Neural cell (in vitro differentiated cells): ENCODE data around the gene SGIP1. TPM values are rescaled to one million over a fixed set of nuclear protein-coding genes. Genes with fewer than 3 reads are reported as not detected.

Source experiments
- H2AFZ ChIP-seq: fragments of 200-600, 300-800 bp; sonication (generic), shearing (Covaris generic); 2 replicates; pipeline ENCODE4 v1.6.0; 2014; ENCODE audit warnings: low read depth, mild to moderate bottlenecking, antibody characterized with exemption, low read length, moderate library complexity
- H3F3A ChIP-seq: fragments of 200-600 bp; shearing (Covaris generic); 2 replicates; pipeline ENCODE4 v1.6.1; 2016; ENCODE audit warnings: mild to moderate bottlenecking, moderate library complexity, mixed read lengths, antibody characterized with exemption, low read length; ENCODE audit not compliant: insufficient read depth, poor library complexity, severe bottlenecking
- H3K27ac ChIP-seq: fragments of 200-600, 300-800 bp; sonication (generic), shearing (Covaris generic); 2 replicates; pipeline ENCODE4 v1.5.1; 2014; ENCODE audit warnings: mild to moderate bottlenecking, low read length, moderate library complexity
- H3K27me3 ChIP-seq: fragments of 300-800, 200-600 bp; sonication (generic), shearing (Covaris generic); 2 replicates; pipeline ENCODE4 v1.6.0; 2014; ENCODE audit warnings: mild to moderate bottlenecking, low read depth, low read length, moderate library complexity; ENCODE audit not compliant: insufficient read depth
- H3K36me3 ChIP-seq: fragments of 300-800, 200-600 bp; sonication (generic), shearing (Covaris generic); 2 replicates; pipeline ENCODE4 v1.5.1; 2014; ENCODE audit warnings: mild to moderate bottlenecking, antibody characterized with exemption, low read length, moderate library complexity; ENCODE audit not compliant: insufficient read depth
- H3K4me2 ChIP-seq: fragments of 300-800, 200-600 bp; sonication (generic), shearing (Covaris generic); 2 replicates; pipeline ENCODE4 v1.6.0; 2014; ENCODE audit warnings: mild to moderate bottlenecking, low read length
- H3K4me3 ChIP-seq: fragments of 300-800, 200-600 bp; sonication (generic), shearing (Covaris generic); 2 replicates; pipeline ENCODE4 v1.5.1; 2014; ENCODE audit warnings: mild to moderate bottlenecking, low read length, moderate library complexity
- H3K79me2 ChIP-seq: fragments of 200-600 bp; shearing (Covaris generic); replicated peaks from 2 replicates; pipeline ENCODE4 v1.6.0; 2014; ENCODE audit warnings: mild to moderate bottlenecking, low read length, moderate library complexity; ENCODE audit not compliant: insufficient read depth
- H3K9ac ChIP-seq: fragments of 300-800, 200-600 bp; sonication (generic), shearing (Covaris generic); 2 replicates; pipeline ENCODE4 v1.6.1; 2016; ENCODE audit warnings: mild to moderate bottlenecking, low read length, mixed read lengths
- H3K9me2 ChIP-seq: fragments of 200-600 bp; shearing (Covaris generic); 2 replicates; pipeline ENCODE4 v1.6.1; 2016; ENCODE audit warnings: mild to moderate bottlenecking, low read length, mixed read lengths; ENCODE audit not compliant: insufficient read depth
- H3K9me3 ChIP-seq: fragments of 200-600, 300-800 bp; sonication (generic), shearing (Covaris generic); 2 replicates; pipeline ENCODE4 v1.6.1; 2016; ENCODE audit warnings: mild to moderate bottlenecking, mixed run types, low read length, moderate library complexity, mixed read lengths
- H4K20me1 ChIP-seq: fragments of 200-600 bp; shearing (Covaris generic); 2 replicates; pipeline ENCODE4 v1.6.1; 2016; ENCODE audit warnings: mild to moderate bottlenecking, mixed run types; ENCODE audit not compliant: insufficient read depth
- CTCF ChIP-seq: fragments of 450-650 bp; IDR thresholded peaks from 2 replicates; pipeline ENCODE4 v1.5.1; 2014; ENCODE audit warnings: antibody characterized with exemption, mild to moderate bottlenecking, moderate library complexity; ENCODE audit not compliant: poor library complexity, severe bottlenecking
- EP300 ChIP-seq: fragments of 450-650 bp; conservative IDR thresholded peaks from 2 replicates; pipeline ENCODE4 v1.6.1; 2014; ENCODE audit warnings: antibody characterized with exemption, mild to moderate bottlenecking, moderate library complexity; ENCODE audit not compliant: poor library complexity, severe bottlenecking
- EZH2 ChIP-seq: fragments of 200-600, 300-800 bp; shearing (Covaris generic), sonication (generic); IDR thresholded peaks from 2 replicates; pipeline ENCODE4 v1.6.1; 2014; ENCODE audit warnings: antibody characterized with exemption, low read length, borderline replicate concordance, mild to moderate bottlenecking; ENCODE audit not compliant: insufficient read depth, poor library complexity, severe bottlenecking
- MXI1 ChIP-seq: fragments of 450-650 bp; conservative IDR thresholded peaks from 2 replicates; pipeline ENCODE4 v1.6.1; 2014; ENCODE audit warnings: antibody characterized with exemption, mild to moderate bottlenecking; ENCODE audit not compliant: poor library complexity, severe bottlenecking
- POLR2AphosphoS5 ChIP-seq: IDR thresholded peaks from 2 replicates; pipeline ENCODE4 v1.6.1; 2012
- RAD21 ChIP-seq: fragments of 450-650 bp; conservative IDR thresholded peaks from 2 replicates; pipeline ENCODE4 v1.6.1; 2014; ENCODE audit warnings: antibody characterized with exemption, mild to moderate bottlenecking, moderate library complexity
- REST ChIP-seq: IDR thresholded peaks from 2 replicates; pipeline ENCODE4 v1.6.1; 2012; ENCODE audit warnings: borderline replicate concordance
- SMC3 ChIP-seq: fragments of 450-650 bp; conservative IDR thresholded peaks from 2 replicates; pipeline ENCODE4 v1.6.1; 2014; ENCODE audit warnings: antibody characterized with exemption, mild to moderate bottlenecking, moderate library complexity; ENCODE audit not compliant: poor library complexity
- TAF1 ChIP-seq: IDR thresholded peaks from 2 replicates; pipeline ENCODE4 v1.6.1; 2012; ENCODE audit warnings: low read depth
- polyA plus RNA-seq: library from polyadenylated mRNA; depleted of rRNA; stranded (reverse); fragments of >200 nt; gene quantifications from 2 replicates; pipeline ENCODE4 v1.2.3, GENCODE V29; 2014

Gene SGIP1
- polyA plus RNA-seq, 1 donor from 2014 or later = 50.5 TPM

GRCh38 chr1:66556161-66556611, 22.2 kb downstream of the SGIP1 start:
- Histone ChIP-seq H3K4me3 (no peak overlapping the region), H3K27ac (no peak overlapping the region), H3K27me3 (no peaks in the 10 kb centered on the region), H3F3A (no peaks in the 10 kb centered on the region), H3K9ac (no peak overlapping the region), H3K9me2 (no peaks in the 10 kb centered on the region), H3K79me2 (no peaks in the 10 kb centered on the region), H2AFZ (no peak overlapping the region), H3K36me3 (no peaks in the 10 kb centered on the region), H4K20me1 (no peaks in the 10 kb centered on the region), H3K9me3 (no peaks in the 10 kb centered on the region), H3K4me2 (no peak overlapping the region)
- TF ChIP-seq EZH2 (no peak), CTCF (no peak), EP300 (no peak), REST (no peak), TAF1 (no peak), MXI1 (no peak), POLR2AphosphoS5 (no peak), SMC3 (no peak), RAD21 (no peak)

- no peaks in the 10 kb centered on the region for H3K36me3 ChIP-seq
- TF ChIP-seq SMC3 (no peak), EZH2 (no peak), REST (no peak), RAD21 (no peak), EP300 (no peak), TAF1 (no peak), CTCF (no peak), POLR2AphosphoS5 (no peak), MXI1 (no peak)
- H3K4me3 ChIP-seq = no peak overlapping the region
- H4K20me1 ChIP-seq = no peaks in the 10 kb centered on the region
- H3K9me3 ChIP-seq = no peaks in the 10 kb centered on the region
- no peak overlapping the region for H3K9ac ChIP-seq
- no peak overlapping the region for H3K27ac ChIP-seq
- no peaks in the 10 kb centered on the region for H3K9me2 ChIP-seq
- H3F3A ChIP-seq = no peaks in the 10 kb centered on the region
- H3K79me2 ChIP-seq = no peaks in the 10 kb centered on the region
- H2AFZ ChIP-seq = no peak overlapping the region
- no peaks in the 10 kb centered on the region for H3K27me3 ChIP-seq
- H3K4me2 ChIP-seq = no peak overlapping the region
Measured at GRCh38 chr1:66557157-66557556, 23.2 kb downstream of the SGIP1 start.
